ENCODE results near the gene ANKRD11.

GRCh38 chr16:89303617-89304016, 186.7 kb downstream of the ANKRD11 start:
- TF ChIP-seq, protein P1, sequence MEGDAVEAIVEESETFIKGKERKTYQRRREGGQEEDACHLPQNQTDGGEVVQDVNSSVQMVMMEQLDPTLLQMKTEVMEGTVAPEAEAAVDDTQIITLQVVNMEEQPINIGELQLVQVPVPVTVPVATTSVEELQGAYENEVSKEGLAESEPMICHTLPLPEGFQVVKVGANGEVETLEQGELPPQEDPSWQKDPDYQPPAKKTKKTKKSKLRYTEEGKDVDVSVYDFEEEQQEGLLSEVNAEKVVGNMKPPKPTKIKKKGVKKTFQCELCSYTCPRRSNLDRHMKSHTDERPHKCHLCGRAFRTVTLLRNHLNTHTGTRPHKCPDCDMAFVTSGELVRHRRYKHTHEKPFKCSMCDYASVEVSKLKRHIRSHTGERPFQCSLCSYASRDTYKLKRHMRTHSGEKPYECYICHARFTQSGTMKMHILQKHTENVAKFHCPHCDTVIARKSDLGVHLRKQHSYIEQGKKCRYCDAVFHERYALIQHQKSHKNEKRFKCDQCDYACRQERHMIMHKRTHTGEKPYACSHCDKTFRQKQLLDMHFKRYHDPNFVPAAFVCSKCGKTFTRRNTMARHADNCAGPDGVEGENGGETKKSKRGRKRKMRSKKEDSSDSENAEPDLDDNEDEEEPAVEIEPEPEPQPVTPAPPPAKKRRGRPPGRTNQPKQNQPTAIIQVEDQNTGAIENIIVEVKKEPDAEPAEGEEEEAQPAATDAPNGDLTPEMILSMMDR (IDR thresholded peaks at IDR 0.05; ENCODE audit: insufficient read depth, low read length, poor library complexity, severe bottlenecking), result no peak
- no peak for TF ChIP-seq EZH2phosphoT487 (conservative IDR thresholded peaks at IDR 0.05; ENCODE audit: low read length)

All from SU-DHL-6 (cell line).